H1 (cell line): ENCODE data around the gene CLEC4F. TPM values are rescaled to one million over a fixed set of nuclear protein-coding genes. Genes with fewer than 3 reads are reported as not detected.
A peak's percentile ranks its signal among the peaks of the same experiment; 100 is the strongest.

Experiments
- CTCF ChIA-PET: fragments of 300-600 bp; sonication (Branson Sonifier 250); formaldehyde crosslinking; loops from one replicate; lab custom pipeline; 2021; ENCODE audit not compliant: partially characterized antibody; lab: Charles Lee
- POLR2A ChIA-PET: fragments of 300-600 bp; sonication (Branson Sonifier 250); formaldehyde crosslinking; loops from one replicate; lab custom pipeline; 2021; ENCODE audit warnings: inconsistent platforms; ENCODE audit not compliant: partially characterized antibody; lab: Charles Lee
- DNase-seq, 2 experiments: peaks; one replicate each; pipeline versions ENCODE4 v3.0.0 to v3.0.0-alpha.2; 2010 to 2022; ENCODE audit warnings: low spot score in 2 of 2, low read depth in 1 of 2, mixed read lengths in 1 of 2
- FAIRE-seq: peaks from 2 replicates; lab custom pipeline; 2011; peaks lifted over from hg19 to GRCh38; lab: Jason Lieb, UNC
- H2AFZ ChIP-seq: 2 replicates; pipeline ENCODE4 v1.8.1; 2012; ENCODE audit warnings: low read length, inconsistent platforms
- H2AK5ac ChIP-seq: 2 replicates; pipeline ENCODE4 v1.6.1; 2013; ENCODE audit warnings: low read depth, low read length
- H2BK120ac ChIP-seq: replicated peaks from 2 replicates; pipeline ENCODE3; 2013; ENCODE audit warnings: low read depth, low read length, inconsistent platforms
- H2BK12ac ChIP-seq: 2 replicates; pipeline ENCODE4 v1.6.1; 2013; ENCODE audit warnings: low read depth, low read length
- H2BK15ac ChIP-seq: 2 replicates; pipeline ENCODE4 v1.6.1; 2013; ENCODE audit warnings: low read length
- H2BK20ac ChIP-seq: 2 replicates; pipeline ENCODE4 v1.6.1; 2013; ENCODE audit warnings: low read length
- H2BK5ac ChIP-seq: 2 replicates; pipeline ENCODE4 v1.6.1; 2013; ENCODE audit warnings: low read depth, low read length
- H3K14ac ChIP-seq: 2 replicates; pipeline ENCODE4 v1.6.1; 2013; ENCODE audit warnings: inconsistent platforms; ENCODE audit not compliant: insufficient read length
- H3K18ac ChIP-seq: 2 replicates; pipeline ENCODE4 v1.6.1; 2013; ENCODE audit warnings: low read length; ENCODE audit errors: extremely low read depth
- H3K23ac ChIP-seq: 2 replicates; pipeline ENCODE4 v1.6.1; 2013; ENCODE audit warnings: inconsistent platforms; ENCODE audit not compliant: insufficient read length
- H3K23me2 ChIP-seq: 2 replicates; pipeline ENCODE4 v1.6.1; 2013; ENCODE audit warnings: low read depth, low read length
- H3K27ac ChIP-seq: 2 replicates; pipeline ENCODE4 v1.6.1; 2011; ENCODE audit warnings: low read depth, low read length, inconsistent platforms
- H3K27me3 ChIP-seq, 4 experiments: replicated peaks in 1 of 4; 1 replicate in 1 of 4; 2 replicates in 3 of 4; pipeline versions ENCODE4 v1.6.1 to v1.8.1; 2011 to 2013; ENCODE audit warnings: low read length in 3 of 4, mild to moderate bottlenecking in 3 of 4, inconsistent platforms in 2 of 4, mixed read lengths in 2 of 4, moderate library complexity in 1 of 4; ENCODE audit not compliant: control insufficient read depth in 3 of 4, insufficient read depth in 3 of 4; ENCODE audit errors: extremely low read depth in 1 of 4
- H3K36me3 ChIP-seq, 4 experiments: 2 replicates each; pipeline versions ENCODE4 v1.6.1 to v1.8.1; 2011 to 2013; ENCODE audit warnings: mild to moderate bottlenecking in 4 of 4, low read length in 3 of 4, moderate library complexity in 2 of 4, control low read depth in 1 of 4, inconsistent platforms in 1 of 4; ENCODE audit not compliant: insufficient read depth in 4 of 4, control insufficient read depth in 2 of 4
- H3K4ac ChIP-seq: replicated peaks from 2 replicates; pipeline ENCODE3; 2013; ENCODE audit warnings: low read length, low read depth, mixed read lengths, inconsistent platforms; ENCODE audit not compliant: insufficient read length
- H3K4me1 ChIP-seq, 4 experiments: replicated peaks in 1 of 4; 1 replicate in 1 of 4; 2 replicates in 3 of 4; pipeline versions ENCODE4 v1.6.1 to v1.8.1; 2011 to 2013; ENCODE audit warnings: low read length in 3 of 4, inconsistent platforms in 2 of 4, mixed read lengths in 1 of 4; ENCODE audit not compliant: insufficient read depth in 4 of 4, control insufficient read depth in 3 of 4
- H3K4me2 ChIP-seq, 2 experiments: 2 replicates each; pipeline versions ENCODE4 v1.6.1 to v1.8.1; 2011 to 2013; ENCODE audit warnings: low read depth in 2 of 2, low read length in 2 of 2, control low read depth in 1 of 2, inconsistent platforms in 1 of 2, mild to moderate bottlenecking in 1 of 2; ENCODE audit not compliant: insufficient read depth in 1 of 2
- H3K4me3 ChIP-seq, 4 experiments: fragments of 200-600, 300-600 bp in 1 of 4; sonication (generic), shearing (Covaris generic), sonication (Bioruptor Twin) in 1 of 4; 2 replicates each; pipeline versions ENCODE4 v1.5.1 to v1.8.1; 2011 to 2016; ENCODE audit warnings: low read length in 4 of 4, low read depth in 3 of 4, control low read depth in 2 of 4, inconsistent platforms in 2 of 4, mild to moderate bottlenecking in 2 of 4, mixed read lengths in 1 of 4, moderate library complexity in 1 of 4; ENCODE audit not compliant: insufficient read depth in 2 of 4; ENCODE audit errors: extremely low read depth in 1 of 4
- H3K56ac ChIP-seq: replicated peaks from 2 replicates; pipeline ENCODE3; 2013; ENCODE audit warnings: low read depth, mild to moderate bottlenecking, mixed read lengths, low read length, inconsistent platforms; ENCODE audit not compliant: insufficient read length
- H3K79me1 ChIP-seq: 2 replicates; pipeline ENCODE4 v1.6.1; 2013; ENCODE audit warnings: low read depth, low read length, control low read depth
- H3K79me2 ChIP-seq, 2 experiments: 2 replicates each; pipeline versions ENCODE4 v1.6.1 to v1.8.1; 2012 to 2013; ENCODE audit warnings: low read length in 2 of 2, mild to moderate bottlenecking in 2 of 2, inconsistent platforms in 1 of 2; ENCODE audit not compliant: insufficient read depth in 2 of 2, control insufficient read depth in 1 of 2
- H3K9ac ChIP-seq, 4 experiments: replicated peaks in 1 of 4; 1 replicate in 1 of 4; 2 replicates in 3 of 4; pipeline versions ENCODE4 v1.6.1 to v1.8.1; 2011 to 2013; ENCODE audit warnings: low read depth in 3 of 4, low read length in 3 of 4, control low read depth in 2 of 4, mild to moderate bottlenecking in 2 of 4, moderate library complexity in 2 of 4, inconsistent platforms in 1 of 4; ENCODE audit errors: extremely low read depth in 1 of 4
- H3K9me3 ChIP-seq, 2 experiments: 2 replicates each; pipeline versions ENCODE4 v1.6.1 to v1.8.1; 2012 to 2013; ENCODE audit warnings: mild to moderate bottlenecking in 2 of 2, moderate library complexity in 2 of 2, control low read depth in 1 of 2, inconsistent platforms in 1 of 2, low read depth in 1 of 2, low read length in 1 of 2, mixed read lengths in 1 of 2; ENCODE audit not compliant: insufficient read depth in 2 of 2
- H4K20me1 ChIP-seq, 2 experiments: replicated peaks in 1 of 2; 2 replicates each; pipeline versions ENCODE3 to v1.8.1; 2011 to 2013; ENCODE audit warnings: inconsistent platforms in 2 of 2, low read length in 2 of 2, mild to moderate bottlenecking in 1 of 2; ENCODE audit not compliant: insufficient read depth in 2 of 2, control insufficient read depth in 1 of 2
- H4K5ac ChIP-seq: 2 replicates; pipeline ENCODE4 v1.6.1; 2013; ENCODE audit warnings: low read length, low read depth, mixed read lengths, inconsistent platforms; ENCODE audit not compliant: insufficient read length
- H4K8ac ChIP-seq: 2 replicates; pipeline ENCODE4 v1.8.0; 2013; ENCODE audit warnings: mild to moderate bottlenecking, moderate library complexity, low read length, inconsistent platforms; ENCODE audit not compliant: insufficient read depth; ENCODE audit errors: extremely low read depth
- H4K91ac ChIP-seq: replicated peaks from 2 replicates; pipeline ENCODE3; 2013; ENCODE audit warnings: low read length, mixed read lengths, inconsistent platforms; ENCODE audit not compliant: insufficient read length
- BRCA1 ChIP-seq: IDR thresholded peaks from 2 replicates; pipeline ENCODE4 v1.6.1; 2012; ENCODE audit warnings: low read depth, low read length, improper control_type of control experiment
- SUZ12 ChIP-seq: fragments of 200-600 bp; sonication (generic); IDR thresholded peaks from 2 replicates; pipeline ENCODE4 v1.6.1; 2012; ENCODE audit warnings: mild to moderate bottlenecking, inconsistent platforms, low read length, moderate library complexity, mixed read lengths
- WGBS, 2 experiments: shearing (Covaris generic) in 1 of 2; methylation state at CpG; one replicate each; pipeline versions ENCODE4 v1.1.6 to v1.1.7; 2013 to 2015; ENCODE audit warnings: low lambda C conversion rate in 2 of 2, mixed read lengths in 2 of 2, inconsistent platforms in 1 of 2, low coverage in 1 of 2, missing lambda C conversion rate in 1 of 2; ENCODE audit not compliant: insufficient replicate concordance in 2 of 2, insufficient coverage in 1 of 2, insufficient read length in 1 of 2; ENCODE audit errors: extremely low coverage in 1 of 2, missing lambda C conversion rate in 1 of 2; 5-methylcytosine and 5-hydroxymethylcytosine counted together
- polyA plus RNA-seq, 7 experiments: library from polyadenylated mRNA; depleted of rRNA in 3 of 7; stranded (reverse) in 5 of 7; unstranded in 2 of 7; fragments of >200 nt in 5 of 7; fragments of 200-250 nt in 2 of 7; gene quantifications; 1 replicate in 5 of 7; 2 replicates in 1 of 7; 4 replicates in 1 of 7; pipeline versions ENCODE4 v1.2.1 to v1.2.3, GENCODE V29; 2011 to 2013; ENCODE audit warnings: missing spikeins in 2 of 7, mixed read lengths in 2 of 7
- total RNA-seq: library from RNA; stranded (reverse); fragmentation: NEBNext Ultra II Directional; extraction: Animal tissue kit (Norgen Biotek cat#: 25700); gene quantifications from 2 replicates; pipeline ENCODE4 v1.2.1, GENCODE V29; 2021

CLEC4F gene
- total and polyA plus RNA-seq, 2 of the 8 experiments (the other 6 are each of a cell fraction or from before 2014, with no cell fraction given) = not detected

DNA sequence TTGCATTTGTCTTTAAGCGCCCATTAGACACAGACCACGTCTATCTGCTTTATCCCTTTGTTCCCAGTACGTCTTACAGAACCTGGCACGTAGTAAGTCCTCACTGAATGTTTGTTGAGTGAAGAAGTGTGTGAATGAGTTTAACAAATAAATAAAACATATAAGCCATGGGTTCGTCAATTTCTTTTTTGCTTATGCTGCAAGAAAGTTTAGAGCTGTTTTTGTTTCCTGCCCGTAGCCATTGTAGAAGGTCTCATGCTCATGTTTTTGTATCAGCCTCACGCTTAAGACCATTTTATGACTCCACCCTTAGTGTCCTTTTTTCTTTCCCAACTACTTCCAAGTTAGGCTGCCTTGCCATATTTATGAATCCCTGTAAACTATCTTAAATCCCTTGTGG lies 54.9 kb downstream of the CLEC4F start:
- peak overlapping the region in 1 of 4 experiments; percentile 84; a peak in 1 of 8 replicates for H3K4me3 ChIP-seq
- peaks cover 8 to 25% (median 14%) of the 10 kb centered on the region in 4 experiments; a peak in 6 of 7 replicates for H3K4me1 ChIP-seq
- CTCF ChIA-PET = interaction anchor here (1.1 to 1.9 kb wide), 6 partner anchors 11 to 78 kb away, joined by 3 to 11 read pairs (median 4); no protein-coding TSS in a partner anchor
- H3K9ac ChIP-seq = no peak overlapping the region
- H3K23me2 ChIP-seq = peaks cover 3% of the 10 kb centered on the region
- H4K91ac ChIP-seq = peak overlapping the region; percentile 70
- H3K4me2 ChIP-seq = peak overlapping the region; percentile 10 to 96; a peak in 3 of 4 replicates
- H4K8ac ChIP-seq = no peak overlapping the region
- no peak overlapping the region for H2AK5ac ChIP-seq
- WGBS, 2 experiments = 90% methylated on average over 7 of the region's 7 CpGs; no CpG with 5 or more reads in 1 of the 2 experiments
- H3K27ac ChIP-seq = no peak overlapping the region
- FAIRE-seq (no peak), DNase-seq (no peak)
- H3K18ac ChIP-seq = no peak overlapping the region; the same call in 1 of the 2 replicates
- H3K27me3 ChIP-seq = no peaks in the 10 kb centered on the region
- H3K36me3 ChIP-seq = no peaks in the 10 kb centered on the region
- TF ChIP-seq BRCA1 (no peak), SUZ12 (no peak)
- H2BK120ac ChIP-seq = peak overlapping the region; percentile 77
- no peak overlapping the region for H2AFZ ChIP-seq
- no peak overlapping the region for H2BK15ac ChIP-seq
- H3K79me1 ChIP-seq = 0 out of 2 replicates have a peak, but pooled peaks cover 3% of the 10 kb centered on the region
- H2BK12ac ChIP-seq = no peak overlapping the region
- H3K56ac ChIP-seq = no peak overlapping the region
- H3K4ac ChIP-seq = no peak overlapping the region
- H3K23ac ChIP-seq = no peak overlapping the region
- peaks cover 4 to 5% of the 10 kb centered on the region in 2 experiments for H4K20me1 ChIP-seq
- no peak overlapping the region for H4K5ac ChIP-seq
- H3K9me3 ChIP-seq = no peaks in the 10 kb centered on the region
- peaks cover 23 to 63% of the 10 kb centered on the region in 2 experiments for H3K79me2 ChIP-seq
- POLR2A ChIA-PET = interaction anchor here (1.5 to 2.1 kb wide), 3 partner anchors 14 to 33 kb away, joined by 5 to 7 read pairs (median 6); no protein-coding TSS in a partner anchor
- no peak overlapping the region for H3K14ac ChIP-seq
- H2BK20ac ChIP-seq = no peak overlapping the region
- H2BK5ac ChIP-seq = no peak overlapping the region
